Keratinocyte (primary cell): Measurements from ENCODE around the gene ZSCAN1. TPM values are rescaled to one million over a fixed set of nuclear protein-coding genes. Genes with fewer than 3 reads are reported as not detected.
A peak's percentile ranks its signal among the peaks of the same experiment; 100 is the strongest.

Source experiments
- DNase-seq: peaks from one replicate; pipeline ENCODE4 v3.0.0-alpha.2; 2011; ENCODE audit warnings: low read depth, missing footprints, low spot score
- FAIRE-seq: peaks from 2 replicates; lab custom pipeline; 2011; peaks lifted over from hg19 to GRCh38; lab: Jason Lieb, UNC
- H2AFZ ChIP-seq: 2 replicates; pipeline ENCODE4 v1.6.0; 2012; ENCODE audit warnings: low read length, control low read depth, inconsistent platforms; ENCODE audit not compliant: control insufficient read depth
- H3K27ac ChIP-seq: 2 replicates; pipeline ENCODE4 v1.5.1; 2011; ENCODE audit warnings: low read length; ENCODE audit not compliant: control insufficient read depth, insufficient read depth
- H3K27me3 ChIP-seq: 3 replicates; pipeline ENCODE4 v1.6.0; 2011; ENCODE audit warnings: low read length; ENCODE audit not compliant: control insufficient read depth, insufficient read depth; ENCODE audit errors: extremely low read depth
- H3K36me3 ChIP-seq, 2 experiments: 2 replicates in 1 of 2; 3 replicates in 1 of 2; pipeline ENCODE4 v1.5.1; 2011; ENCODE audit warnings: low read length in 2 of 2, mild to moderate bottlenecking in 1 of 2; ENCODE audit not compliant: control insufficient read depth in 2 of 2, insufficient read depth in 2 of 2; ENCODE audit errors: extremely low read depth in 1 of 2
- H3K4me1 ChIP-seq: 3 replicates; pipeline ENCODE4 v1.5.1; 2011; ENCODE audit warnings: low read length; ENCODE audit not compliant: control insufficient read depth, insufficient read depth; ENCODE audit errors: extremely low read depth
- H3K4me2 ChIP-seq: 3 replicates; pipeline ENCODE4 v1.6.0; 2011; ENCODE audit warnings: low read depth, low read length; ENCODE audit not compliant: control insufficient read depth, insufficient read depth; ENCODE audit errors: extremely low read depth
- H3K4me3 ChIP-seq, 3 experiments: fragments of 200-600 bp in 1 of 3; sonication (generic) in 1 of 3; 2 replicates in 2 of 3; 3 replicates in 1 of 3; pipeline ENCODE4 v1.5.1; 2011 to 2016; ENCODE audit warnings: low read length in 3 of 3, mild to moderate bottlenecking in 3 of 3, control low read depth in 2 of 3, inconsistent platforms in 1 of 3, low read depth in 1 of 3, mixed read lengths in 1 of 3, mixed run types in 1 of 3, moderate library complexity in 1 of 3; ENCODE audit not compliant: control insufficient read depth in 2 of 3, insufficient read depth in 2 of 3; ENCODE audit errors: extremely low read depth in 1 of 3
- H3K79me2 ChIP-seq: 2 replicates; pipeline ENCODE4 v1.6.0; 2012; ENCODE audit warnings: low read length; ENCODE audit not compliant: control insufficient read depth, insufficient read depth
- H3K9ac ChIP-seq: 3 replicates; pipeline ENCODE4 v1.6.0; 2011; ENCODE audit warnings: low read length; ENCODE audit not compliant: control insufficient read depth, insufficient read depth; ENCODE audit errors: extremely low read depth
- H3K9me1 ChIP-seq: 3 replicates; pipeline ENCODE4 v1.6.0; 2011; ENCODE audit warnings: low read length; ENCODE audit not compliant: control insufficient read depth, insufficient read depth; ENCODE audit errors: extremely low read depth
- H3K9me3 ChIP-seq: 2 replicates; pipeline ENCODE4 v1.5.1; 2012; ENCODE audit warnings: low read depth, low read length; ENCODE audit not compliant: control insufficient read depth
- H4K20me1 ChIP-seq: 3 replicates; pipeline ENCODE4 v1.6.0; 2011; ENCODE audit warnings: low read length; ENCODE audit not compliant: control insufficient read depth, insufficient read depth; ENCODE audit errors: extremely low read depth
- CTCF ChIP-seq, 3 experiments: IDR thresholded peaks in 1 of 3; conservative IDR thresholded peaks in 1 of 3; optimal IDR thresholded peaks in 1 of 3; 2 replicates in 2 of 3; 3 replicates in 1 of 3; pipeline versions ENCODE3 to v1.5.1; 2011; ENCODE audit warnings: low read length in 3 of 3, mild to moderate bottlenecking in 3 of 3, moderate library complexity in 2 of 3, control low read depth in 1 of 3, inconsistent platforms in 1 of 3; ENCODE audit not compliant: insufficient read depth in 2 of 3; ENCODE audit errors: extremely low read depth in 1 of 3
- EZH2 ChIP-seq: IDR thresholded peaks from one replicate; pipeline ENCODE4 v1.6.1; 2012; ENCODE audit warnings: inconsistent platforms, mild to moderate bottlenecking, low read length, moderate library complexity
- dilution Hi-C: fragments of 300-500 bp; cut with MboI; formaldehyde crosslinking; loops from one replicate; pipeline ENCODE4 v1.7.0; 2020; ENCODE audit warnings: low sequenced_read_pairs; ENCODE audit not compliant: extremely low pct_ligation_motif_present
- polyA plus RNA-seq, 5 experiments: library from polyadenylated mRNA; depleted of rRNA in 3 of 5; stranded (reverse) in 3 of 5; stranded (forward) in 1 of 5; unstranded in 1 of 5; fragments of >200 nt; gene quantifications; 1 replicate in 1 of 5; 2 replicates in 3 of 5; 3 replicates in 1 of 5; pipeline versions ENCODE4 v1.2.1 to v1.2.3, GENCODE V29; 2011 to 2012; ENCODE audit warnings: missing spikeins in 2 of 5, low read depth in 1 of 5, low replicate concordance in 1 of 5

The ZSCAN1 gene
- polyA plus RNA-seq, 1 donor (not counting 4 experiments of a cell fraction or from before 2014, with no cell fraction given): not detected

- Histone ChIP-seq H3K27ac (no peak overlapping the region), H3K9me1 (no peaks in the 10 kb centered on the region), H3K4me1 (peaks cover 3% of the 10 kb centered on the region), H3K4me3 (peak overlapping the region; percentile 34 to 100 (median 47)), H3K4me2 (peak overlapping the region; percentile 58), H3K9ac (no peak overlapping the region), H3K9me3 (peaks cover 8% of the 10 kb centered on the region), H3K79me2 (peaks cover 4% of the 10 kb centered on the region), H3K36me3 (peaks cover 0 to 2% of the 10 kb centered on the region in 2 experiments), H3K27me3 (no peaks in the 10 kb centered on the region), H2AFZ (no peak overlapping the region), H4K20me1 (no peaks in the 10 kb centered on the region)
- DNase-seq (no peak), FAIRE-seq (no peak)
- dilution Hi-C loops: no loop called here
- TF ChIP-seq EZH2: no peak
- TF ChIP-seq CTCF (optimal IDR thresholded peaks at IDR 0.05 in 1 of 3, IDR thresholded peaks at IDR 0.05 in 1 of 3, conservative IDR thresholded peaks at IDR 0.05 in 1 of 3; ENCODE audit: extremely low read depth in 1 of 3, insufficient read depth in 2 of 3, low read length in 3 of 3): no peak
Measured at GRCh38 chr19:58097349-58097748, 63.5 kb downstream of the ZSCAN1 start.

GRCh38 chr19:58097781-58098681 lies 64.2 kb downstream of the ZSCAN1 start, which contains the start of gene ZSCAN18:
Gene ZSCAN18 (minus strand): TSS chr19:58098231. CDS start chr19:58090267, 7,964 bp downstream.
- H3K27ac ChIP-seq: peak within 1 kb of the TSS; percentile 80
- peaks cover 3% of the 10 kb centered on the region for H3K4me1 ChIP-seq
- H3K4me2 ChIP-seq: peak within 1 kb of the TSS; percentile 98
- H3K27me3 ChIP-seq: no peaks in the 10 kb centered on the region
- peaks cover 8% of the 10 kb centered on the region for H3K9me3 ChIP-seq
- FAIRE-seq (peak; percentile 69), DNase-seq (peak; percentile 52)
- TF ChIP-seq CTCF (optimal IDR thresholded peaks at IDR 0.05 in 1 of 3, IDR thresholded peaks at IDR 0.05 in 1 of 3, conservative IDR thresholded peaks at IDR 0.05 in 1 of 3; ENCODE audit: extremely low read depth in 1 of 3, insufficient read depth in 2 of 3, low read length in 3 of 3) (no peak), EZH2 (no peak)
- peak within 1 kb of the TSS; percentile 47 to 100 (median 61) for H3K4me3 ChIP-seq
- peaks cover 4% of the 10 kb centered on the region for H3K79me2 ChIP-seq
- peak within 1 kb of the TSS; percentile 76 for H3K9ac ChIP-seq
- H4K20me1 ChIP-seq: no peaks in the 10 kb centered on the region
- dilution Hi-C loops: no loop called here
- H3K36me3 ChIP-seq: peaks cover 0 to 2% of the 10 kb centered on the region in 2 experiments
- H3K9me1 ChIP-seq: no peaks in the 10 kb centered on the region
- H2AFZ ChIP-seq: peak within 1 kb of the TSS; percentile 92
